NCI-H748 (cell line): ENCODE measurements around the gene RSPH9.

Experiments used
- DNase-seq: peaks from one replicate; lab custom pipeline; 2025; ENCODE audit not compliant: unreplicated experiment; lab: John Stamatoyannopoulos, UW

Gene RSPH9

DNA sequence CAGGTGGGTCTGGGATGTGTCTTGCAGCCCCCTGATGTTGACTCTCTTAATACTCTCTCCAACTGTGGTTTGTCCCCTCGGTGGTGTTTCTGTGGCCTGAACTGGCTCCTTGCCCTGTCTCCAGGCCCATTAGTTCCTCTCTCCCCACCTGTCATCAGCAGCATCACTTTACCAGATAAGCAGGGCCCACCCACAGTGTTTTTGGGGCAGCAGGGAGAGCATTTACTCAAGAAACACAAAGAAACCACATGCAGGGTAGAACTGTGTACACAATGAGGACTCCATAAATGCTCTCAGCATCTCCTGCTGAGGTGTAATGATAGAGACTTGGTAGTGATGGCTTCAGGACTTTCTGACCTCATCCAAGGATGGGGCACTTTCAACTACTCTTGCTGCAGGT lies 62.9 kb downstream of the RSPH9 start:
- peak; percentile 49 for DNase-seq

DNA sequence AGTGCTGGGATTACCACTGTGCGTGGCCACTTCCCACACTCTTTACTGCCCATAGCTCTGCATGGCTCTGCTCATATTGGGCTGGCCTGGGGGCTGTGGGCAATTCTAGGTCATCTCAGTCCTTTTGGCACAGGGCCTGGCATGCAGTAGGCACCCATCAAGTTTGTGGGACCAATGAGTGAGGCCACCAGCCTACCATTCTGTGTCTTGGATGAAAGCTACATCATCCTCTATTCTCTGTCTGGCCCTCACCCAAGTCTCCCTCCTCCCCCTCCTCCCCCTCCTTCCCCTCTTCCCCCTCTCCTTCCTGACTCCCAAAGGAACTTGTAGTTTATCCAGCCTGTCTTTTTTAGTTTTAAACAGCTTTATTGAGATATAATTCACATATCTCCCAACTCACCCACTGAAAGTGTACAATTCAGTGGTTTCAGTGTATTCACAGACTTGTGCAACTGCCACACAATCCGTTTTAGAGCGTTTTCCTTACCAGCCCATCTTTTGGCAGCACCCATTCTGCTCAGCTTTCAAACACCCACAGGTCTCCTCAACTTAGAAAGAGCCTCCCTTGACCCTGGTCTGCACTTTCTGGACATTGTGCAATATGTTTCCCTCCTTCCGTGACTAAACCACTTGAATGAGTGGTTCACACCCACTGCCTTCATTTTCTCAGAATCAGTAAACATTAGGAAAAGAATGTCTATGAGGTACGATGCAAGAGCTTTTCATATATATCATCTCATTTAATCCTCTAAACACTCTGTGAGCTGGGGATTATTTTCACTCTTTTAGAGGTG lies 64.2 kb downstream of the RSPH9 start:
- DNase-seq = no peak

DNA sequence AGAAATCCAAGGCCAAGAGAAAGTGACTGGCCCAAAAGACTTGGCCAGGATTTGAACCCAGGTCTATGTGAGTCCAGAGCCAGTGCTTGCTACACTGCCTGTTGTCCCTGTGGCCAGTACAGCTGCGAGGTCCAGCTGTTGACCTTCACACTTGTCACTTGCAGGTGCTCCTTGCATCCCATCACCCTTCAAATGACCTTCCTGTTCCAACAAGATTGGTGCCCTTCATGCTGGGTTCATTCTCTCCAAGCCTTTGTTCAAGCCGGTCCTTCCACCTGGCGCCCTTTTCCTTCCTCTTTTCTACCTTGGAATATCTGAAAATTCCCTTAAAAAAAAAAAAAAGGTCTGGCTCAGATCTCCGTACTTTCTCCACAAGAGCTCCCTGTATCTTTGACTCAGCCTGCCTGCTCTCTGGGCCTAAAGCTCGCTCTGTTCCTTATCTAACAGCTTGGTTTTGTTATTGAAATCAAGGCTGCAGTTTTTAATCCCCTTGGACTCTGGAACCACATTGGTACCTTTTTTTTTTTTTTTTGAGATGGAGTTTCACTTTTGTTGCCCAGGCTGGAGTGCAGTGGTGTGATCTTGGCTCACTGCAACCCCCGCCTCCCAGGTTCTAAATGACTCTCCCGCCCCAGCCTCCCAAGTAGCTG lies 64.9 kb downstream of the RSPH9 start:
- DNase-seq = no peak

DNA sequence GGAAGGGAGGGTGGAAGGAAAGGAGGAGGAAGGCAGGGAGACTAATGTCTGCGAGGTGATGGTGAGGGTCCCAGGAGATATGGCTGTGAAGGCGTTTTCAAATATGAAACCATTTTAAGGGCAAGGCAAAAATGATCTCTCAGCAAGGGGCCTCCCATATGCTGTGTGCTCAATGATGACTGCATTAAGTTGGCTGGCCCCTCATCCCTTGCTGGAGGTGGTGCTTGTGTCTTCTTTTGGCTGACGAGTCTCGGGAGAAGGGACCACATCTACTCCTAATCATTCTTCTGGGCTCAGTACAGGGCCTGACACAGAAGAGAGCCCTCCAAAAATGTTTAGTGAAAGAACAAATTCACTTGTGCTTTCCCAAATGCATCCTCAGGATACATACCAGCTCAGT lies 65.7 kb downstream of the RSPH9 start:
- no peak for DNase-seq

DNA sequence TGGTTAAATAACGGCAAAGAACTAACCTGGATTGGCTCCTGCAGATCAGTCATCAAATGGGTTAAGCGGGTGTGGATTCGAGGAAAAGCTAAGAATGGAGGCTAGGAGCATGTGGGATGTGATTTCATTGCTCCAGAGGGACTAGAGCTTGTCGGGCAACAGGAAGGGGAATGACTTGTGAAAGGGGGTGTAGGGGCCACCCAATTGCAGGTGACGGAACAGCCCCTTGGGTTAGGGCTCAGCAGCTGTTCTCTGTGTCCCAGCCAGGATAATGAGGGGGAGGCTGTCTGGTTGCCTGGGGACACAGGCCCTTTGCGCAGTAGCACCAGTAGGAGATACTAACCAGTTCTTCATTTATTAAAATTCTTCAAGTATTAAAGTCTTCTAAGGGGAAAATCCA lies 67.7 kb downstream of the RSPH9 start:
- no peak for DNase-seq

DNA sequence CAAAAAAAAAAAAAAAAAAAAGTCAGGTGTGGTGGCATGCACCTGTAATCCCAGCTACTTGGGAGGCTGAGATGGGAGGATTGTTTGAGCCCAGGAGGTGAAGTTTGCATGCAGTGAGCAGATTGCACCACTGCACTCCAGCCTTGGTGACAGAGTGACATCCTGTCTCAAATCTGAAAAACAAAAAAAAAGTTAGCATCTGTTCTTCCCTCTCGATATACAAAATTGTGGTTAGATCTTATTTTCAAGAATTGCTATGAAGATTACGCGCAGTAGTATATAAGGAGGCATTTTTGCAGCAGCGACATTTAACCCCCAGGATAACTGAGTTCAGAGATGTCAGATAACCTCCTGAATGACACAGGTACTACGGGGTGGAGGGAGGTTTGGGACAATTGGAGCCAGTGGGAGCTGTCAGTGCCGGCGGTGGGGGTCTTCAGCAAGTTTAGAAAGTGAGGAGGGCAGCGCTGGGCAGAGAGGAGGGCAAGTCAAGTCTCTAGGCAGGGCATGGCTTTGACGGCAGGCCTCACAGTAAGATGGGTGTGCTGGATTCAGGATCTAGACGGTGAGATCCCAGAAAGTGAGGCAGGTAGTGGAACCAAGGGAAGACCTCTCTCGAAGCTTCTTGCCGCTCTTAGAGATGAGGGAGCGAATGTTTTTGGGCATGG lies 68.9 kb downstream of the RSPH9 start:
- no peak for DNase-seq

DNA sequence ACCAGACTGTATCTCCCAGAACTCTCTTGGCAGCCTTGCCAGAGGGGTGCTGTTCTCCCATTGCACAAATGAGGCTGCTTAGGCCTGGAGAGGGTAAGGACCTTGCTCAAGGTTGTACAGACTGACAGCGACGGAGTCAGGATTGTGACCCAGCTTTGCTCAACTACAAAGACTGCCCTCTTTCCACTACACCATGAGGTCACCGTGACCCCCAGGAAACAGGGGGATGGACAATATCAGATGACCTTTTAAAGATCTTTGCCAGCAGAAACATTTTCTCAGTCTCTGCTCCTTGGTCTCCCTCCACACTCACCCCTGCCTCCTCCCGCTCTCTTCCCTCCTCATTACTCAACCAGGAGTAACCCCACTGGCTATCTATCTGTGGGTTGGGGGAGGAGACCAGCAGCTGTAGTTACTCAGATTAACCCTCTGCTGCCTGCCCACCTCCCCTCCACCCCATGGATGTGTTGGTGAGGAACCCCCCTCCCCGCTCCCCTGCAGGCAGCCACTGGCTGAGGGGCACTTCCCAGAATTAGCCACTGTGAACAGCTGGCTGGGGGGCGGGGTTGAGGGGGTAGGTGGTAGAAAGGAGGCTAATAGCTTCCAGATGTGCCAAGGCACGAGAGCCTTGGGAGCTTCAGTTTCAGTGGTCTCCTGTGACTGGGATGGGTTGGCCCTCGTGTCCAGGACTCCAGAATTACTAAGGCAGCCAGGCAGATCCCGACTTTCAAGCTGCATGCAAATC lies 69.6 kb downstream of the RSPH9 start:
- no peak for DNase-seq

DNA sequence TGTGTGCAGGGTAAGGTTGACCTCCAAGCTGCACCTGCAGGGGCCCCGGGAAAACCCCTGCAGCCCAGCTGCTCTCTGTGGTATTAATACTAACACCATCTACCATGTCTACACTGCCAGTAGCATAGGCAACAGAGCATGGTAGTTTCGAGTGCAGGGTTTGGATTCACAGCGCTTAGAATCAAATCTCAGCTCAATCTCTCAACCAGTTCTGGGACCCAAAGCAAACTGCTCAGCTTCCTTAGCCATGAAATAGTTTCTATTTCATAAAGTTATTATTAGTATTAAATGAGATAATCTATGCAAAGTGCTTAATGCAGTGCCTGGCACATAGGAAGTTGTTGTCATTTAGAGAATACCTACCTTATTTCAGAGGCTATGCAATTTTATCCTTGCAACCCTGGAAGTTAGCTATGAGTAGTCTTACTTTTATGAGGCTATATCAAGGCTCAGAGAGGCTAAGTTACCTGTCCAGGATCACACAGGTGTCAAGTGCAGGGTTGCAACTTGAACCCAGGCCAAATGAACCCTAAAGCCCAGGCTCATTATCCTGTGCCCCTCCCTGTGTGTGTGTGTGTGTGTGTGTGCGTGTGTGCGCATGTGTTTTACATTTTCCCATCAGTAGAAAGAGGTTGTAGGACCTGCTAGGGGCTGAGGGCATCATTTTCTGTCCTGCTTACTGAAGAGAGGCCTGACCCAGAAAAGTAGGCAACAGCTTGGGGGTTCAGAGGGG lies 70.4 kb downstream of the RSPH9 start:
- DNase-seq = no peak

DNA sequence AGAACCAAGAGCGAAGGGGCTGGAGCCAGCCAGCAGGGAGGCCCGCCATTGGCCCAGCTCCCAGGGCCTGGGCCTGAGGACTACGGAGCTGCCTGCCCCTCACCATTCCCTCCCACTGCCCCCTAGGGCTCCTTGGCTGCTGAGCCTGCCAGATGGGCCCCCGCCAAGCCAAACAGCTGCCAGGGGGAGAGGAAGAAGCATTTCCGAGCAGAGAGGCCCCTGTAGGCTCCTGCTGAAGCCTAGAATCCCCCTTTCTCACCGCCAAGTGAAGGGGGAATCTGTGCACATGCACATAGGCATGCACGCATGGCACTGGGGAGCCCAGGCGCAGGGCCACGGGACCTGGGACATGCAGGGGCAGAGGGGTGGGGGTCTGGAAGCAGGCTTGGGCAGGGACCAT lies 71.3 kb downstream of the RSPH9 start:
- DNase-seq = no peak

DNA sequence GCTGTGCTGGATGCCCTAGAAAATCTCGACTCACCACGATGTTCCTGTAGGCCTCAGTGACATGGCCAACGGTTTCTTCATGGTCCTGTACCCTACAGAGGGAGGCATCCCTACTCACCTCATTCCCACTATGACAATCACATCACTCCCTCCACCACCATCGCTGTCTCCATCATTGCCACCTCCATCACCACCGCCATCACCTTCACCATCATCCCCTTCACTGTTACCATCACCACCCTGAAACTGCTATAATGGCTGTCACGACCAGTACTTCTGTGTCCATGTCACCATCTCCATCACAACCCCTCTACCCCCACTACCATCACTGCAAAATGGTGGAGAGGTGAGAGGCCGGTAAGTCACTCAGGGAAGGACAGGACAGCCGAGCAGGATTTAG lies 72.6 kb downstream of the RSPH9 start:
- DNase-seq = no peak

DNA sequence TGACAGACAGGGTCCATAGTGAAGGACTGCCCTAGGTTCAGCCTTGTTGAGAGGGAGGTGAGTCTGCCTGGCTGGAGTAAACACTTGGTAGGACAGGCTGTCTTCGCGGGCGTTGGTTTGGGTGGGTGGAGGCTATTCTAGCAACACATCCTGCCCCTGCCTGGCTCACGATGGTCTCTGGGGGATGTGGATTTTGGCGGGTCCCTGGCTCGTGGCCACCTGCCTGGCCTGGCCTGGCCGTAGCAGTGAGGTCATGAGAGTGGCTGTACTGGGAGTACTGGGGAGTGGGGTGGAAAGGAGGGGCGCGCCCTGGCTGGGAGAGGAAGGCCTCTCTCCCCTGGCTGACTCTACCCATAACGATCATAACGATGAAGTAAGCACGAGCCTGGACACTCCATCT lies 73.0 kb downstream of the RSPH9 start:
- DNase-seq = no peak

DNA sequence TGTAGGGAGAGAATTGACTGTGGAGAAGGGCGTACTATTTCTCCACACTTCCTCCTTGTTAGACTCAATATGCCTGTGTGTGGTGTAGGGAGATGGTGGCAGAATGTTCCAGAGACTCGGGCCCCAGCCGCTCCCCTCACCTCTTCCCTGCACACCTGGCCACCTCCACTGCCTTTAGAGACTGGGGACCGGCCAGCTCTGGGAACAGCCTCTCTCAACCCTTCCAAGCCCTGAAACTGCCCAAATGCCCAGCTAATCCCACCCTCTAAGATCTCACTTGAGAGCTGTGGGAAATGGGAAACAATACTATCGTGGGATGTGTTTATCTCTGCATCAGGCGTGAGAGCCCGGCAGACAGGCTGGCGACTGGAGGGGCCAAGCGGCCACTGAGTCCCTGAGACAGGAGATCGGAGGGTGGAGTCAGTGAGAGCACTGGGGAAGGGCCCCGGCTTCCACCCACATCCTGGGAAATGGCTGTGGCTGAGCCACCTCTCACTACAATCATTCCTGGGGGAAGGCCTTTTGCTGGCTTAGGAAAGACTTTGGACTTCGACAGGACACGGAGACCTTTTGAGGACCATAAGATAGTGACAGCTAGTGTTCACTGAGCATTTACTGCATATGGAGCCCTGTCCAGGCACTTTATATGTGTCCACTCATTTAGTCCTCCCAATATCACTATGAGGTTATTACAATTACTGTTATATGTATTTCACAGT lies 73.7 kb downstream of the RSPH9 start:
- no peak for DNase-seq

DNA sequence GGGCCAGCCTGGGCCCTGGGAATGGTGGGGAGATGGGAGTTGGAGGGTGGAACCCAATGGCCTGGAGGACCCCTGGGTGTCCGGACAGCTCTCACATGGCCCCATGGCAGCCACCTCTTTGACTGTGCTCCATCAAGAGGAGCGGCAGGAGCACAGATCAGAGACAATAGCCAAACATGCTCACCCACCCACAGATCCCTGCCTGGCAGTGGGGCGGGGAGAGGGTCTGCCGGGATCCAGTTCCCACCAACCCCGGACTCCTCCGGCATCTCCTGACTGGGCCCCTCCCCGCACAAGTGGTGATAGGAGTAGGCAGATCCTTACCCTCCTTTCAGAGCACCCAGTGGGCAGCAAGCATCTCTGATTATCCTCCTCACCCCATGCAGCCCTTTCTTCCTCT lies 74.7 kb downstream of the RSPH9 start:
- DNase-seq = no peak

DNA sequence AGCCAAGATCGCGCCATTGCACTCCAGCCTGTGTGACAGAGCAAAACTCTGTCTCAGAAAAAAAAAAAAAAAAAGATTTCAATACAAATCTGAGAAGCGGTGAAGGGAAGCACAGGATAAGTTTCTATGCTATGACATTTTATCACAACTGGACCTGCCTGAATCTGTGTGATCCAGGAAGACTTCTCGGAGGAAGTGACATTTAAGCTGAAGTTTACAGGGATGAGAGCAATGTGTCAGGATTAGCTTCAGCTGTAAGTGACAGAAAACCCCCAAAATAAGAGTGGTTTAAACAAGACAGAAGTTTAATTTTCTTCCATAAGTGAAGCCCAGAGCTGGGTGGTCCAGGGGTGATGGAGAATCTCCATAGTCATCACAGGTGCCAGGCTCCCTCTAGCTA lies 76.2 kb downstream of the RSPH9 start:
- no peak for DNase-seq
